HG03558 (cell line): Measurements from ENCODE around the gene ACER1.

Experiments used
- ATAC-seq: cut with Tn5 transposase; IDR thresholded peaks from one replicate; pipeline ENCODE4 v1.9.1; 2021; ENCODE audit warnings: moderate number of reproducible peaks; ENCODE audit not compliant: unreplicated experiment; ENCODE audit errors: extremely low read depth

Gene ACER1

DNA sequence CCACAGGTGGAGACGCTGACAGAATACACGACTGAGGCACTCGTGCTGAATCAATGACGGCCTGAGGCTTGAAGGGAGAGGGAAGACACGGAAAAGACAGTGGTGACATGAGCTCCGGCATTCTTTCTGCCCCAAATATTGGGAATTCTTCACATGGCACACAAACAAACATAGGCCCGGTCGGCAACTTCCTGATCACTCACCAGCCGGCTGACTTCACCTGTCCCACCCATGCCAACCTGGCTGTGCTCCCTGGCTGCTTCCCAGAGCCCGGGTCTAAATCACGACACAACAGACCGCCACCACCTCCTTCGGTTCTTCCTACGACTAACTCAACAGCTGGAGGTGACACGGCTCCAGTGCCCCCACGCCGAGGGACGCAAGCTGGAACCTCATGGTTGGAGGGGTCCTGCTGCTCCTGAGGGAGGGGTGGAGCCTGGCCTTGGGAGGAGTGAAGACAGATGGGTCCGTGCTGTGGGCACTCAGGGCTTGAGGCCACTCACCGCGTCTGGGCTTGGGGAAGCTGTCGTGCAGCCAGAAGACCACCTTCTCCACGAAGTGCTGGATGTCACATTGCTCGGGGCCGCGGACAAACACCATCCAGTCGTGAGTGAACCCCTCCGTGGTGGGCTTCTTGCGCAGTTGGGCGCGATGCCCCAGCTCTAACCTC lies 63.2 kb downstream of the ACER1 start:
- ATAC-seq, result no peak

- no peak for ATAC-seq
These were observed 64.1 kb downstream of the ACER1 start for GRCh38 chr19:6269101-6269886.

GRCh38 chr19:6268382-6268771 lies 65.0 kb downstream of the ACER1 start:
- ATAC-seq, result no peak

DNA sequence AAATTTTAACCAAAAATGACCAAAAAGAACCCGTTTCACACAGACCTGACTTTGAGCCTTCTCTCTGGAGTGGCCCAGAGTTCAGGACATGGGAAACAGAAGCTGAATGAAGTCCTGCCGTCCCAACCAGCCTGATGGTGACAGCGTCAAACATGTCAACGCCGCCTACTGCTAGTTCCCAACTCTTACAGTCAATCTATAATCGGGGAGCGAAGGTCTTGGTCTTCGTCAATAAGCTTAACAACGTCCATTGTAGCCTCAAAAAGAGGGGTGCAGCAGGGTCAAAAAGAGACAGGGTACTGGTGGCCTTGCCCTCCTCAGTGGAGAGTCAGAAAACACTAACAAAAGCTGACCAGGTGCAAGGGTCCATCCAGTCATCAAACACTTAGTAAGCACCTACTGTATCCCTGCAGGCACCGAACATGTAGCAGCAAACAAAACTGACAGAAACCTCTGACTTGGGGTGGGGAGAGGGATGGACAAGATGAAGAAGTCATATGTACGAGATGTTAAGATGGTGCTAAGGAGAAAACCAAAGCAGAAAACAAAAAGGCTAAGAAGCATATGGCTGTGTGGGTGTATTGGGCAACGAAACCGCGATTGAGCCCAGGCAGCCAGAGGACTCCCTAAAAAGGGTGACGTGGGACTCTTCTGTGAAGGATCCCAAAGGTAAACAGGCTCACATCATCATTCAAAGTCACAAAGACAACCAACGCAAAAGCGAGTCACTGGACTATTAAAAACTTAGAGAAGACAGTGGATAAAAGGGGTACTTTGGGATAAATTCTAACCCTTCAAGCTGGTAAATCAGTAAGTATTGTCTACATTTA lies 65.6 kb downstream of the ACER1 start:
- ATAC-seq, result no peak

- no peak for ATAC-seq
These were observed 68.6 kb downstream of the ACER1 start for GRCh38 chr19:6264803-6265202.

- ATAC-seq, result no peak
These were observed 69.5 kb downstream of the ACER1 start for GRCh38 chr19:6263735-6264444.

GRCh38 chr19:6263306-6263705 lies 70.1 kb downstream of the ACER1 start:
- ATAC-seq, result no peak

- no peak for ATAC-seq
These were observed 70.9 kb downstream of the ACER1 start for GRCh38 chr19:6262519-6262918.

GRCh38 chr19:6261883-6262282 lies 71.5 kb downstream of the ACER1 start:
- no peak for ATAC-seq

DNA sequence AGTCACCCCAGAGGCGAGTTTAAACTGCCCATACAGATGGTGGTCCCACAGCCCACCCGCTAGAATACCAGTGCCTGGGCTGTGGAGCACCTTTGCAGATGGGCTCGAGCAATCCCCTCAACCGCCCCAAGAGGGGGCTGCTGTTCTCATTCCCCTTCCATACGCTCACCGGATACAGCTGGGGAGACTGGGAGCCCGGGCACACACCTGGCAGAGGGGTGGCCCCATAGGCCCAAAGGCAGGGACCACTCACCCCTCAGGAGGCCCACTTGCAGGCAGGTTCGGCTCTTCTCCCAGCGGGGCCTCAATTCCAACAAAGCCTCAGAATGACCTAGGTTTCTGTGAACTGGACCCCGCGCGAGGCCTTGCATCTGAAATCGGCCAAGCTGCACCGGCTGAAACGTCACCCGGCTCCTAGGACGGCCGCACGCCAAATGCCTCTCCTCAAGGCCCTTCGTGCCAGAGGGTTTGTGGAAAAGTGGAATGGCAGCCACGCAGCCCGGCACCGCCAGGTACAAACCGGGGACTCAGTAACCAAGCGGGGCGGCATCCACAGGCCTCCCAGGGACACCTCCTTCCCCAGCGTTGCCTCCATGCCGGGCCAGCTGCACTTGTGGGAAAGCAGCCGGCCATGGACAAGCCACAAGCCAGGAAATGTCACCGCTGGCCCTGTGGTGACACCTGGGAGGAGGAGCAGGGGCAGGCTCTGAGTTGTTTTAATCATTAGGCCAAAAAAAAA lies 72.3 kb downstream of the ACER1 start:
- ATAC-seq, result no peak

- ATAC-seq, result no peak
These were observed 73.0 kb downstream of the ACER1 start for GRCh38 chr19:6260376-6260775.

DNA sequence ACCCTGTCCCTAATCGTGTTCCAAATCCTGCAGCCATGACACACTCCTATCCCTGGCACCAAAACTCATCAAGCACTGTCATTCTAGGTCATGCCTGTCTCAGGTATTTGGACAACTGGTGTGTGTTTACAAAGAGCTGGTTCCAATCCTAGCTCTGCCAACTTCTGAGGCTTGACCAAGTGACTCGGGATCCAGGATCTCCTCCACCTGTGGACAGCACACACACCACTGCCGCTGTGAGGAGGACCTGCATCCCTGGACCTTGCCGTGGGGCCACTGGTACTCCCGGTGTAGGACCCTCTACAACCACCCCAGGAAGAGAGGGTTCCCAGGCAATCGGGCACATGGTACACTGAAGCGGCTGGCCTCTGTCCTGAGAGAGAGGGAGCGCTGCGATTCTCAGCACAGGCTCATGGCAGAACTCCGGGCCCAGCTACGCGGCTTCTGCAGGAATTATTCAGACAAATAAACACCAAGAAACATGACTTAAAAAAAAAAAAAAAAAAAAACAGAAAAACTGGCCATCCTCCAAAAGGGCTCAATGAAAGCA lies 74.0 kb downstream of the ACER1 start:
- no peak for ATAC-seq

DNA sequence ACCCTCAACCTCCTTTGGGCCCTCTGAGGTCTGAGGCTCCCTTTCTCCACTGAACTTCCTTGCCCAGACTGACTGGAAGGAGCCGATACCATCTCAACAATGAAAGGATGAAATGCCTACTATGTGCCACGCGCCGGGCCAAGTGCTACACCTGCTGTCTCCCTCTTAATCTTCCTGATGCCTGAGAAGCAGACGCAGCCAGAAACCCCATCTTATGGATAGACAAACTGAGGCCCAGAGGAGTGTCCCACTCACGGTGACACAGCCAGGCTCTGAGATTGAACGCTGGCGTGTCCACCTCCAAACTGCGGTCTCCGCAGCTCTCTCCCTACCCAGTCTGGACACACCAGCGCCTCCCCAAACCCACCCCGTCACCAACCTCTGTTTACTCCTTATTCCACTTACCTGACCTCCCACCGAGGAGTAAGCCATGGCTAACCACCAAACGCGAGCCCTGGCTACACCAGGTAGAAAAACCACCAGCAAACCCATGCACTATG lies 74.5 kb downstream of the ACER1 start:
- ATAC-seq, result no peak
